NCI-H1092 (cell line): ENCODE data around the gene DNAAF3.

Source experiments
- DNase-seq: peaks from one replicate; lab custom pipeline; 2025; lab: John Stamatoyannopoulos, UW

The DNAAF3 gene

GRCh38 chr19:55116232-55116858 lies 50.1 kb downstream of the DNAAF3 start:
- DNase-seq: no peak

- no peak for DNase-seq
Measured at GRCh38 chr19:55115446-55116065, 50.9 kb downstream of the DNAAF3 start.

GRCh38 chr19:55114566-55115145 lies 51.8 kb downstream of the DNAAF3 start:
- no peak for DNase-seq

- DNase-seq: no peak
Measured at GRCh38 chr19:55113570-55114039, 52.8 kb downstream of the DNAAF3 start.

GRCh38 chr19:55112777-55113569 lies 53.4 kb downstream of the DNAAF3 start:
- DNase-seq: no peak

- no peak for DNase-seq
Measured at GRCh38 chr19:55112246-55112776, 54.1 kb downstream of the DNAAF3 start.

- no peak for DNase-seq
Measured at GRCh38 chr19:55111238-55111831, 55.1 kb downstream of the DNAAF3 start.

GRCh38 chr19:55109527-55110291 lies 56.7 kb downstream of the DNAAF3 start:
- DNase-seq: no peak
